Progenitor cell of endocrine pancreas (in vitro differentiated cells): ENCODE measurements around the gene PICK1. TPM values are rescaled to one million over a fixed set of nuclear protein-coding genes. Genes with fewer than 3 reads are reported as not detected.

Experiments used
- DNase-seq: peaks from one replicate; pipeline ENCODE4 v3.0.0; 2021; ENCODE audit warnings: low spot score; ENCODE audit not compliant: unreplicated experiment
- H3K27ac Mint-ChIP-seq: 2 replicates; pipeline ENCODE4 v1.8.0; 2021; ENCODE audit warnings: mild to moderate bottlenecking, moderate library complexity, mixed read lengths
- H3K27me3 Mint-ChIP-seq: 2 replicates; pipeline ENCODE4 v1.8.0; 2021; ENCODE audit warnings: mixed read lengths
- H3K36me3 Mint-ChIP-seq: 2 replicates; pipeline ENCODE4 v1.8.0; 2022; ENCODE audit warnings: mixed read lengths; ENCODE audit not compliant: insufficient read depth
- H3K4me1 Mint-ChIP-seq: 2 replicates; pipeline ENCODE4 v1.8.0; 2021; ENCODE audit warnings: low read depth, mixed read lengths
- H3K4me3 Mint-ChIP-seq: 2 replicates; pipeline ENCODE4 v1.8.0; 2021; ENCODE audit warnings: low read depth, mild to moderate bottlenecking, moderate library complexity, mixed read lengths
- H3K9me3 Mint-ChIP-seq: 2 replicates; pipeline ENCODE4 v1.8.0; 2021; ENCODE audit warnings: low read depth, mixed read lengths
- total RNA-seq: library from RNA; stranded (reverse); gene quantifications from 2 replicates; pipeline ENCODE4 v1.2.1, GENCODE V29; 2021
- TF ChIP-seq, protein P1 (sequence below): fragments of 200-600 bp; sonication (generic); IDR thresholded peaks from one replicate; pipeline ENCODE4 v1.5.0; 2021; ENCODE audit warnings: antibody characterized with exemption, mild to moderate bottlenecking; ENCODE audit not compliant: unreplicated experiment

Gene PICK1
- total RNA-seq, 1 donor from 2014 or later = 67.3 TPM

DNA sequence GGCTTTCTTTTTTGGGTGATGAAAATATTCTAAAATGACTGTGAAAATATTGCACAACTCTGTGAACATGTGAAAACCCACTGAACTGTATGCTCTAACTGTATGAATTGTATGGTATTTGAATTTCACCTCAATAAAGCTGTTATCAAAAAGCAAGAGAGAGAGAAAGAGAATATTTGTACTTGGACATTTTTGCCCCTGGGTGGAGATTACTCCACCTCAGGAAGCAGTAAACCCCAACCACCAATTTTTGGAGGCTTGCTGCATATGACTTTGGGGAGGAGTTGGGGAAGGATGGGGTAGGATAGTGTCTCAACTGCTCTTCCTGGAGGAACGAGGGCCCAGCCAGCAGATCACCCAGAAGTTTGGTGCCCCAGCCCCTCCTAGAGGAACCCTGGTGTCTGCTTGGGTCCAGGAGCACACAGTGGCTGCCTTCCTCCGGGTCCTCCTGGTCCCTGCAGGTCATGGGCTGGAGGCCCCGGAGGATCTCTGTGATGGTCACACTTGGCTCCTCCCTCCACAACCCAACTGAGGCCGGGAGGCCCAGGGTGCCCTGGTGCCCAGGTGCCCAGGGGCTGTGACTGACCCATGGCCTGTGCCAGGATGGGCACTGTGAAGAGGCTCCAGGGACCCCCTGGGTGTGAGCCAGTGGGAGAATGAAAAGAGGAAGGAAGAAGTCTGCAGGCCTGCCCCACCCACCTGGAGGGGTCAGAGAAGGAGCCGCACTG, 15.3 kb upstream of the PICK1 start:
- DNase-seq = no peak
- Mint-ChIP-seq H3K9me3 (no peaks in the 10 kb centered on the region), H3K4me1 (no peaks in the 10 kb centered on the region), H3K27ac (no peak overlapping the region), H3K36me3 (no peaks in the 10 kb centered on the region), H3K27me3 (peaks cover 16% of the 10 kb centered on the region), H3K4me3 (no peak overlapping the region)
- TF ChIP-seq, protein P1, sequence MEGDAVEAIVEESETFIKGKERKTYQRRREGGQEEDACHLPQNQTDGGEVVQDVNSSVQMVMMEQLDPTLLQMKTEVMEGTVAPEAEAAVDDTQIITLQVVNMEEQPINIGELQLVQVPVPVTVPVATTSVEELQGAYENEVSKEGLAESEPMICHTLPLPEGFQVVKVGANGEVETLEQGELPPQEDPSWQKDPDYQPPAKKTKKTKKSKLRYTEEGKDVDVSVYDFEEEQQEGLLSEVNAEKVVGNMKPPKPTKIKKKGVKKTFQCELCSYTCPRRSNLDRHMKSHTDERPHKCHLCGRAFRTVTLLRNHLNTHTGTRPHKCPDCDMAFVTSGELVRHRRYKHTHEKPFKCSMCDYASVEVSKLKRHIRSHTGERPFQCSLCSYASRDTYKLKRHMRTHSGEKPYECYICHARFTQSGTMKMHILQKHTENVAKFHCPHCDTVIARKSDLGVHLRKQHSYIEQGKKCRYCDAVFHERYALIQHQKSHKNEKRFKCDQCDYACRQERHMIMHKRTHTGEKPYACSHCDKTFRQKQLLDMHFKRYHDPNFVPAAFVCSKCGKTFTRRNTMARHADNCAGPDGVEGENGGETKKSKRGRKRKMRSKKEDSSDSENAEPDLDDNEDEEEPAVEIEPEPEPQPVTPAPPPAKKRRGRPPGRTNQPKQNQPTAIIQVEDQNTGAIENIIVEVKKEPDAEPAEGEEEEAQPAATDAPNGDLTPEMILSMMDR = no peak

DNA sequence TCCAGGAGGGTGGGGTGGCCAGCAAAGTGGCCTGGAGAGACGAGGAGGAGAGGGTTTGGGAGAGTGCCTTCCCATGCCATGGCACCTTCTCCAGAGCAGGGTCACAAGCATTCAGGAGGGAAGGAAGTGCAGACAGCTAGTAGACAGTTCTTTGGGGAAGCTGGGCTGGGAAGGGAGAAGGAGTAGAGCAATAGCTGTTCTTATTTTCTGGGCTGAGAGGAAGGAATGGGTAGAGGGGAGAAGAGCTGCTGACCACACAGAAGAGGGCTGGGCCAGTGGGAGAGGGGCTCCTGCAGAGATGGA, 14.8 kb upstream of the PICK1 start:
- no peaks in the 10 kb centered on the region for H3K36me3 Mint-ChIP-seq
- H3K27ac Mint-ChIP-seq = no peak overlapping the region
- TF ChIP-seq, protein P1 = no peak
- peaks cover 15% of the 10 kb centered on the region for H3K27me3 Mint-ChIP-seq
- H3K4me1 Mint-ChIP-seq = no peaks in the 10 kb centered on the region
- H3K9me3 Mint-ChIP-seq = no peaks in the 10 kb centered on the region
- no peak overlapping the region for H3K4me3 Mint-ChIP-seq
- DNase-seq = no peak

DNA sequence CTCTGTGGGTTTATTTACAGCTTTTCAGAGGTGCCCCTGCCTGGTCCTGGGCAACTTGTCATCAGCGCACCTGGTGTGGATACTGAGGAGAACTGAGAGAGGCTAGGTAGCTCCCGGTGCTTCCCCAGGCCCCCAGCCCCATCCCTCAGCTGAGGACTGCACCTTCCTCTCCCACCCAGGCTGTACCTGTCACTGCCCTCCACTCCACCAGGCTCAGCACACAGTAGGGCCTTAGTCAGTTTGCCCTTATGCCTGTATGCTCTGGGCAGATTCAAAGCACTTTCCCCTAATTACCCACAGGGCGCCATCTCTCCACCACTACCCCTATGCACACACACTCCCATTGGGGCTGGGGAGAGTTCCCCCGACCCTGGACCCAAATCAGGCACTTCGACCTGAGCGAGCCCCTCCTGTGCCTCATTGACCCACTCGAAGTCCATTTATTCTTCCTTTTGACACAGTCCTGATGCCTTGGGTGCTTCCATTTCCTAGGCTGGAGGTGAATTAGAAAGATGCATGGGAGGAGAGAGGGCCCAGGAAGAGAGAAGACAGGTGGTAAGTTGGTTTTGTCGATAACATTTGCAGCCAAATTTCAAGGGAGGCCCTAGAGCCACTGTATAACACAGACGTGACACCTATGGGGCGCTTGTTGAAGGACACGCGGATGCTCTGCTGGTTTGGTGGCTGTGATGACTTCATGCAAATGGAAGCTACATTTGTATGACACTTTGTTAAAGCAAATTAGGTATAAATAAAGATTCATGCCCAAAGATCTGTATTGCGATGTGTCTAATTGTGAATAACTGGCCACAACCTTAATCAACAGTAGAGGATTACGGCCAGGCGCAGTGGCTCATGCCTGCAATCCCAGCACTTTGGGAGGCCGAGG, 13.8 kb upstream of the PICK1 start:
- Mint-ChIP-seq H3K4me3 (no peak overlapping the region), H3K4me1 (no peaks in the 10 kb centered on the region), H3K36me3 (no peaks in the 10 kb centered on the region), H3K9me3 (no peaks in the 10 kb centered on the region), H3K27me3 (peaks cover 15% of the 10 kb centered on the region), H3K27ac (no peak overlapping the region)
- DNase-seq = no peak
- TF ChIP-seq, protein P1 = no peak

DNA sequence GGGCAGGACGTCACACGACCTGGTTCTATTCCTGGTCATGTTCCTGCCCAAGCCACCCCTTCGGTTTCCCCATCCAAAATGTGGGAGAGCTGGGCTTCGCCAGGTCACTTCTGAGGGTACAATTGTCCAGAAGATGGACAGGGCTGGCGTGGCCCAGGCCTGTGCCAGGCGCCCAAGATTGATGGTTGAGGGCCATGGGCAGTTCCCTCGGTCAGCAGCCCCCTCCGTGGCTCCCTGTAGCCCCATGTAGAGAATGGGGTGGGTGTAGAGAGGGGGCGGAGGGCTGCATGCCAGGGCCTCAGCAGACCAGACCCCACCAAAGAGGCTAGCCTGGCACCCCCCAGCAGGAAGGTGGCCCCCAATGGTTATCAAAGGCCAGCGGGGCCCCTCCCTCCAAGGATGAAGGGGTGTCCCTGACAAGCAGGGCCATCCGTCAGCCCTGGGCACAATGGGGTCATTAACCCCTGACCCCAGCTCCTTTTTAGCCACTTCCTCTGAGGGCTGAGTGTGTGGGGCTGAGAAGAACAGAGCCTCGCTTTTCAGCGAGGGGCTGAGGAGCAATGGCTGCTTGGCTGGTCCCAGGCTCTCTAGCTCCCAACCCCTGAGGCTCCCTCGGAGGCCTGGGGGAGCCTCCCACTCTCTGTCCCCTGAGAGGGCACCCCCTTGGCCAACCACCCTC, 11.0 kb upstream of the PICK1 start:
- no peak overlapping the region for H3K4me3 Mint-ChIP-seq
- H3K27me3 Mint-ChIP-seq = peaks cover 17% of the 10 kb centered on the region
- no peaks in the 10 kb centered on the region for H3K4me1 Mint-ChIP-seq
- TF ChIP-seq, protein P1 = no peak
- no peak for DNase-seq
- no peak overlapping the region for H3K27ac Mint-ChIP-seq
- H3K36me3 Mint-ChIP-seq = no peaks in the 10 kb centered on the region
- H3K9me3 Mint-ChIP-seq = no peaks in the 10 kb centered on the region
